SK-N-SH (cell line): ENCODE results near the gene ZNF540. TPM values are rescaled to one million over a fixed set of nuclear protein-coding genes. Genes with fewer than 3 reads are reported as not detected.

Experiments used
- polyA plus RNA-seq, 3 experiments: library from polyadenylated mRNA; depleted of rRNA; stranded (reverse); fragments of >200 nt; gene quantifications; 2 replicates each; pipeline ENCODE4 v1.2.3, GENCODE V29; 2012

The ZNF540 gene
- polyA plus RNA-seq, 1 of the 3 experiments (the other 2 are of a cell fraction) = 0.08 TPM

Other genes starting within 250 kb of the ZNF540 start
- 1.9 and 2.1 TPM in 2 replicates for gene ZNF527, start 223.8 kb upstream of the ZNF540 start, polyA plus RNA-seq (2012; rRNA removed)
- 2.0 and 2.5 TPM in 2 replicates for gene ZNF569, start 127.4 kb upstream of the ZNF540 start, polyA plus RNA-seq (2012; rRNA removed)
- gene ZNF570, start 125.5 kb upstream of the ZNF540 start, polyA plus RNA-seq (2012; rRNA removed) = 1.5 and 2.3 TPM in 2 replicates
- 2.3 and 4.1 TPM in 2 replicates for gene ZNF793, start 87.9 kb upstream of the ZNF540 start, polyA plus RNA-seq (2012; rRNA removed)
- gene ZNF571, start 84 bp upstream of the ZNF540 start, polyA plus RNA-seq (2012; rRNA removed) = 1.1 and 3.0 TPM in 2 replicates
- 2.3 and 2.5 TPM in 2 replicates for gene ZFP30, start 60.6 kb downstream of the ZNF540 start, polyA plus RNA-seq (2012; rRNA removed)
- 2.0 and 2.6 TPM in 2 replicates for gene ZNF607, start 124.9 kb downstream of the ZNF540 start, polyA plus RNA-seq (2012; rRNA removed)
- gene ZNF573, start 184.7 kb downstream of the ZNF540 start, polyA plus RNA-seq (2012; rRNA removed) = 1.3 and 2.1 TPM in 2 replicates